Hematopoietic multipotent progenitor cell treated with erythropoietin and hydrocortisone succinate and interleukin-3 and kit ligand, for 17 days (in vitro differentiated cells): ENCODE results near the gene HNRNPU.

Experiments
- DNase-seq: peaks from one replicate; pipeline ENCODE4 v3.0.0-alpha.2; 2015; ENCODE audit warnings: low spot score

The HNRNPU gene

DNA sequence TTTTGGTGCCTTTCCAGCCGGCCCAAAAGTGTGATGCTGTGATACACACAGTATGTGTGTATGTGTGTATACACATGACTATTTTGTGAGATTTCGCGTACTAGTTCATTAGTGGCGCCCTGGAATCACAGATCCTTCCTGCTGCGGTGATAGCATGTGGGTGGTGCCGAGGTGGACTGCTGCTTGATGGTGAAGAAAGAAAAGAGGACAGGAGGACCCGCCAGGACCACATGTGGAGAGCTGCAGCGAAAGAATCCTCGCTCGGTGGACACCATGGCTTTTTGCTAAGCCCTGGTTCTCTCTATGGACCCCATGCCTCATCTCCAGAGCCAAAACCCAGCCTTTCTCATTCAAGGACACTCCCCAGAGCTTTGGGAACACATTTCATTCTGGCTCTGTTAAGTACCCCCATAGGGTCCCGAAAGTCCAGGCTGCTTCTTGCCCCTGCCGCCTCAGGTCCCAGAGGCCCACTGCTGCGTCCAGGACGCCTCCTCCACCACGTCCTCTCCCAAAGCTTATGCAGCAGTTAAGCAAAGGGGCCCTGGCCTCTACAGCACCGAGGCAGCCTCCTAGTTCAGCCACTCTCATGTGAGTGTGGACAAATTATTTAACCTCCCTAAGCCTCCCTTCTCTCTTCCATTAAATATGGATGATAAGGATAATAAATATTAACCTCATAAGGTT lies 61.6 kb downstream of the HNRNPU start:
- DNase-seq, result no peak

GRCh38 chr1:244802041-244802440 lies 62.3 kb downstream of the HNRNPU start:
- DNase-seq, result no peak

DNA sequence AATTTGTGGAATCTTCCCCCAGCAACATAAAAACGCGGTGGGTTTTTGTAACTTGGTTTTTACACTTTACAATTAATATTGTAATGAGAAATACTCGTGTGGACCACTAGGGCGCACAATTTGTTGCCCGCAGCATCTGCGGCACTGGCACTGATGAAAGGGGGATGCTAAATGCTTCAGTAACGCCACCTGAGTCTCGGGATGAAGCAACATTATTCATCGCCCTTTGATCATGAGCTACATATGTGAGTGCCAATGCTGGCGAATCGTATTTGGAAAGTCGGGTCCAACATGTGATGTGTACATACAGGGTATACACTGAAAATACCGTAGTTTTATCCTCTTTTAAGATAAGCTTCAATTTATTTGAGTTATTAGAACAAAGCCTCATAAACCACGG lies 63.1 kb downstream of the HNRNPU start:
- DNase-seq, result peak; percentile 24

DNA sequence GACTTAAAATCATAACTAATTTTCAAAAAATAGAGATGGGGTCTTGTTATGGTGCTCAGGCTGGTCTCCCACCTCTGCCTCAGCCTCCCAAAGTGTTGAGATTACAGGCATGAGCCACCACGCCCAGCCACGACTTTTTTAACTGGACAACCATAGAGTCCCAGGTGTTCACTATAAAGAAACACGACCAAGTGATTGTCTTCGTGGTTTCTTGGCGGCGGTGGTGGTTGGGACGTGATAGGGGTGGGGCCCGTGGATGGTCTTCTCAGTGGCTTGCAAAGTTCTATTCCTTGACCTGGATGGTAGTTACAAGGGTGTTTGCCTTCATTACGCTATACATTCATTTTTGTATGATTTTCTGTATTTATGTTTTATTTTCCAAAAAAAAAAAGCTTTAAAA lies 63.5 kb downstream of the HNRNPU start:
- no peak for DNase-seq
